OCI-LY3 (cell line): ENCODE measurements around the gene GNB5.

Experiments used
- H2AFZ ChIP-seq: fragments of 200-600, 300-600 bp; shearing (Covaris generic); 2 replicates; pipeline ENCODE4 v1.6.0; 2014; ENCODE audit warnings: antibody characterized with exemption, low read depth, low read length
- H3K27ac ChIP-seq: fragments of 200-600, 300-600 bp; sonication (generic); 2 replicates; pipeline ENCODE4 v1.5.1; 2014; ENCODE audit warnings: mild to moderate bottlenecking, low read length, moderate library complexity, mixed read lengths
- H3K27me3 ChIP-seq: fragments of 200-600, 300-600 bp; sonication (generic); 2 replicates; pipeline ENCODE4 v1.6.1; 2014; ENCODE audit warnings: low read depth, low read length, mixed read lengths
- H3K36me3 ChIP-seq: fragments of 200-600, 300-600 bp; sonication (generic); replicated peaks from 2 replicates; pipeline ENCODE3; 2014; ENCODE audit warnings: low read depth, low read length, mixed read lengths
- H3K4me1 ChIP-seq: fragments of 300-600, 200-600 bp; sonication (generic); 2 replicates; pipeline ENCODE4 v1.6.1; 2014; ENCODE audit warnings: low read length, mixed read lengths
- H3K4me2 ChIP-seq: fragments of 200-600, 300-600 bp; sonication (generic); 2 replicates; pipeline ENCODE4 v1.6.1; 2014; ENCODE audit warnings: low read length, mixed read lengths
- H3K4me3 ChIP-seq: fragments of 300-600, 200-600 bp; sonication (generic); 2 replicates; pipeline ENCODE4 v1.5.1; 2014; ENCODE audit warnings: antibody characterized with exemption, mild to moderate bottlenecking, low read length, moderate library complexity
- H3K79me2 ChIP-seq: fragments of 300-600, 200-600 bp; shearing (Covaris generic); 2 replicates; pipeline ENCODE4 v1.6.1; 2014; ENCODE audit warnings: mild to moderate bottlenecking, low read length, mixed read lengths
- H3K9ac ChIP-seq: fragments of 300-600, 200-600 bp; shearing (Covaris generic); 2 replicates; pipeline ENCODE4 v1.6.0; 2014; ENCODE audit warnings: mild to moderate bottlenecking, low read length, moderate library complexity
- H3K9me3 ChIP-seq: fragments of 200-600, 300-600 bp; shearing (Covaris generic); 2 replicates; pipeline ENCODE4 v1.6.1; 2014; ENCODE audit warnings: low read length, mixed read lengths; ENCODE audit not compliant: insufficient read depth
- H4K20me1 ChIP-seq: fragments of 200-600, 300-600 bp; sonication (generic); 2 replicates; pipeline ENCODE4 v1.6.1; 2016; ENCODE audit warnings: low read length, mixed read lengths; ENCODE audit not compliant: insufficient read depth
- EZH2phosphoT487 ChIP-seq: fragments of 200-600 bp; shearing (Covaris generic); IDR thresholded peaks from 2 replicates; pipeline ENCODE4 v1.6.1; 2018; ENCODE audit warnings: antibody characterized with exemption, mixed run types, low read depth
- TF ChIP-seq, protein P1 (sequence below): fragments of 200-600, 300-600 bp; sonication (generic); IDR thresholded peaks from 2 replicates; pipeline ENCODE4 v1.5.1; 2014; ENCODE audit warnings: antibody characterized with exemption, low read length, low read depth

Gene GNB5

DNA sequence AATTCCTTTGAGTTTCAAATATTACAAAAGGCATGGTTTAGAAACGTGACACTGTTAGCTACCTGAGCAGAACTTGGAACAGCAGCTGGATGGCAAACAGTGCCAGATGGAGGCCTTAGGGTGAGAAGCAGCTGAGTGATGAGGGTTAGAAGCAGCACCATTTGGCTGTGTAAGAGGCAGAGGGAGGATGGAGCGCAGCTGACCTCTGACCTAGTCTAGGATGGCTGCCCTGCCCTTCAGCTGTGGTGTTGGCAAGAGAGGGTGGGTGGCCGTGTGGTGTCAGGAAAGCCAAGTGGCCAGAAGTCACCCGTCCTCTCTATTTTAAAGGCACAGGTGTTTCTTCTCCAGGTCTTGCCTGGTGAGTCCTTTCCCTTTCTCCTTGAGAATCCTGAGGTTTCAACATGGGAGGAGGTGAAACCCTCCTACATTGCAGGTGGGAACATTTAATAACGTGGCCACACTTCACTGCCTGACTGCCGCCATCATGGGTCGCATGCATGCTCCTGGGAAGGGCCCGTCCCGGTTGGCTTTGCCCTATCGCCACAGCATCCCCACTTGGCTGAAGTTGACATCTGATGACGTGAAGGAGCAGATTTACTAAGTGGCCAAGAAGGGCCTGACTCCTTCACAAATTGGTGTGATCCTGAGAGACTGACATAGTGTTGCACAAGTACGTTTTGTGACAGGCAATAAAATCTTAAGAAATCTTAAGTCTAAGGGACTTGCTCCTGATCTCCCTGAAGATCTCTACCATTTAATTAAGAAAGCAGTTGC, 96.2 kb downstream of the GNB5 start:
- Histone ChIP-seq H3K27ac (no peak overlapping the region), H3K4me1 (peaks cover 21% of the 10 kb centered on the region), H3K36me3 (peaks cover 6% of the 10 kb centered on the region), H3K4me3 (no peak overlapping the region), H3K9ac (no peak overlapping the region), H3K27me3 (no peaks in the 10 kb centered on the region), H3K79me2 (peaks cover 8% of the 10 kb centered on the region; the same call in 1 of the 2 replicates), H4K20me1 (no peaks in the 10 kb centered on the region), H2AFZ (no peak overlapping the region), H3K4me2 (no peak overlapping the region), H3K9me3 (peaks cover 6% of the 10 kb centered on the region; the same call in 1 of the 2 replicates)
- TF ChIP-seq, protein P1, sequence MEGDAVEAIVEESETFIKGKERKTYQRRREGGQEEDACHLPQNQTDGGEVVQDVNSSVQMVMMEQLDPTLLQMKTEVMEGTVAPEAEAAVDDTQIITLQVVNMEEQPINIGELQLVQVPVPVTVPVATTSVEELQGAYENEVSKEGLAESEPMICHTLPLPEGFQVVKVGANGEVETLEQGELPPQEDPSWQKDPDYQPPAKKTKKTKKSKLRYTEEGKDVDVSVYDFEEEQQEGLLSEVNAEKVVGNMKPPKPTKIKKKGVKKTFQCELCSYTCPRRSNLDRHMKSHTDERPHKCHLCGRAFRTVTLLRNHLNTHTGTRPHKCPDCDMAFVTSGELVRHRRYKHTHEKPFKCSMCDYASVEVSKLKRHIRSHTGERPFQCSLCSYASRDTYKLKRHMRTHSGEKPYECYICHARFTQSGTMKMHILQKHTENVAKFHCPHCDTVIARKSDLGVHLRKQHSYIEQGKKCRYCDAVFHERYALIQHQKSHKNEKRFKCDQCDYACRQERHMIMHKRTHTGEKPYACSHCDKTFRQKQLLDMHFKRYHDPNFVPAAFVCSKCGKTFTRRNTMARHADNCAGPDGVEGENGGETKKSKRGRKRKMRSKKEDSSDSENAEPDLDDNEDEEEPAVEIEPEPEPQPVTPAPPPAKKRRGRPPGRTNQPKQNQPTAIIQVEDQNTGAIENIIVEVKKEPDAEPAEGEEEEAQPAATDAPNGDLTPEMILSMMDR, result no peak
- no peak for TF ChIP-seq EZH2phosphoT487

DNA sequence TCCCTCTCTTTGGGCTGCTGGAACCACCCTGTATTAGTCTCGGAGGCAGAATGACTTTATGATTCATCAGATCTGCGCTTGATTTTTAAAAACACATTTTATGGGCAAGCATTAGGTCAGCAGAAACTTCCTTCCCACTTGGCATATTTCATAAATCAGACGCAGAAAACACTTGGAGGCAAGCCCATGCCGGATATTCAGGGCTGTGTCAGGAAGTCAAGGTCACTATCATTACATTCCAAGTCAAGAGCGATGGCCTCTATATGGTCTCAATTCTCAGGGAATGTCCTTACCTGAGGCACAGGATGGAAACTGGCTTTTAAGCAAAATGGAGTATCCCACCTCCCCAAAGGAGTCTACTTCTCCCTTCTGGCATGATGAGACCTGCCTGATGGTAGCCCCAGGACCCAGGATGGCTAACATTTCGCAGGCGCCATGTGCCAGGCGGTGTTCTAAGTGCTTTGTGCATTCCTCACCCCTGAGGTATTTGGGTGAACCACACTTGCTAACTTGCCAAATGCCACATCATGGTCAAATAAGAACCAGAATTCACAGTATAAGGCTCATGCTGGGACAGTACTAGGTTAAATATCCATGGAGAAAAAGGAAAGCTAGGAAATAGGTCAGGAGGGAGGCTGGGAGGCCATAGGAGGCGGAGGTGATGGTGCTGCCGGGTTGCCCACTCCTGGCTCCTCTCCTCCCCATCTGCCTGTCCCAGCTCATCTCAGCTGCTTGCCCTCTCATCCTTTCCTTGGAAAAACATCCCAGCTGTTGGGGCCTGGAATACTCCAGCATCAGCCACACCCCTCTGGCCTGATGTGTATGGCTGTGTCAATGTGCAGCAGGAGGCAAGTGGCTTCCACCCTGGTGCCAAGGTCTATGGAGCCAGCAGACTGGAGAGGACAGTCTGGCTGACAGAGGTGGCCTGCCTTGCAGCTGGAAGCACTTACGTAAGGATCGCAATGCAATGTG, 97.4 kb downstream of the GNB5 start:
- Histone ChIP-seq H2AFZ (no peak overlapping the region), H3K9ac (no peak overlapping the region), H3K79me2 (peaks cover 4% of the 10 kb centered on the region; the same call in 1 of the 2 replicates), H3K27me3 (no peaks in the 10 kb centered on the region), H3K9me3 (peaks cover 6% of the 10 kb centered on the region; the same call in 1 of the 2 replicates), H4K20me1 (no peaks in the 10 kb centered on the region), H3K4me3 (no peak overlapping the region), H3K4me1 (peaks cover 21% of the 10 kb centered on the region), H3K4me2 (no peak overlapping the region), H3K27ac (no peak overlapping the region), H3K36me3 (peaks cover 15% of the 10 kb centered on the region)
- TF ChIP-seq, protein P1, result no peak
- TF ChIP-seq EZH2phosphoT487, result no peak

DNA sequence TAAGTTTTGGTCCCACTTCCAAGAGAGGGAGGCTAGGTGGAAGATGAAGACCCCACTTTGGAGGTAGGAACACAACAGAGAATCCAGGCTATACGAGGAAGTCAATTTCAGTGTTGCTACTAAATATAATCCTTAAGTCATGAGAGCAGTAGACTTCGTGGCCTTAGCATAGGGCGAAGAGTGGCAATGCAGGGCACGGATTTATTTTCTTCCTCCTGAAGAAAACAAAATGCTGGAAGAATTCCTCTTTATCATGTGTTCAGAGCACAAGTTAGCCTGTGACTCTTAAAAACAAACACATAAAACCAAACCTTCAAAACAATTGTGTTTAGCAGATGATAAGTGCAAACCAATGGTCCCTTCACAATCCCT, 98.0 kb downstream of the GNB5 start:
- Histone ChIP-seq H3K4me1 (peaks cover 14% of the 10 kb centered on the region), H3K27me3 (no peaks in the 10 kb centered on the region), H3K9me3 (peaks cover 6% of the 10 kb centered on the region; the same call in 1 of the 2 replicates), H3K4me2 (no peak overlapping the region), H3K36me3 (peaks cover 16% of the 10 kb centered on the region), H4K20me1 (no peaks in the 10 kb centered on the region), H3K4me3 (no peak overlapping the region), H2AFZ (no peak overlapping the region), H3K79me2 (peaks cover 4% of the 10 kb centered on the region; the same call in 1 of the 2 replicates), H3K9ac (no peak overlapping the region), H3K27ac (no peak overlapping the region)
- TF ChIP-seq, protein P1, result no peak
- TF ChIP-seq EZH2phosphoT487, result no peak

DNA sequence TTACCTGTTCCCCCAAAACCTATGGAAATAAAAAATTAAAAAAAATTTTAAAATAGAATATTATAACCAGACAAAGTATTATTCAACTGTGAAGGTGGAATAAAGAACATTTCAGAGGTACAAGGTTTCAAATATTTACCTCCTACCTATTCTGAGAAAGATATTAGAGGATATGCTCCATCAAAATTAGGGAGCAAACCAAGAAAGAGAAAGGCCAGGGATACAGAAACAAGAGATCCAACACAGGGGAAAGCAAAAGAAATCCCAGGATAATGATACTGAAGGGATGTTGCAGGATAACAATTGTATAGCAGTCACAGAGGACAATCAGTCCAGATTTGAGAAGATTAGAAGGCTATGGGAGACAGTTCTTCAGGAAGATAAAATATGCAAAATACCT, 101.0 kb downstream of the GNB5 start:
- Histone ChIP-seq H3K4me2 (no peak overlapping the region), H3K9me3 (peaks cover 20% of the 10 kb centered on the region), H3K79me2 (no peaks in the 10 kb centered on the region), H3K27me3 (no peaks in the 10 kb centered on the region), H3K9ac (no peak overlapping the region), H3K27ac (no peak overlapping the region), H2AFZ (no peak overlapping the region), H3K4me1 (peaks cover 3% of the 10 kb centered on the region; the same call in 1 of the 2 replicates), H3K36me3 (peaks cover 33% of the 10 kb centered on the region), H3K4me3 (no peak overlapping the region), H4K20me1 (no peaks in the 10 kb centered on the region)
- TF ChIP-seq, protein P1, result no peak
- TF ChIP-seq EZH2phosphoT487, result no peak
